Neural crest cell (in vitro differentiated cells): Measurements from ENCODE around the gene TNIK. TPM values are rescaled to one million over a fixed set of nuclear protein-coding genes. Genes with fewer than 3 reads are reported as not detected.

ENCODE experiments used
- DNase-seq: peaks from one replicate; pipeline ENCODE4 v3.0.0; 2021; ENCODE audit warnings: low read depth, mixed read lengths, low spot score
- H3K27ac Mint-ChIP-seq: one replicate; pipeline ENCODE4 v1.8.0; 2021; ENCODE audit warnings: mild to moderate bottlenecking, mixed read lengths; ENCODE audit not compliant: unreplicated experiment
- H3K27me3 Mint-ChIP-seq: 2 replicates; pipeline ENCODE4 v1.8.0; 2021; ENCODE audit warnings: low read depth, mild to moderate bottlenecking, mixed read lengths
- H3K36me3 Mint-ChIP-seq: 2 replicates; pipeline ENCODE4 v1.8.0; 2021; ENCODE audit warnings: low read depth, mild to moderate bottlenecking, mixed read lengths
- H3K4me1 Mint-ChIP-seq: 2 replicates; pipeline ENCODE4 v1.8.0; 2021; ENCODE audit warnings: mixed read lengths
- H3K4me3 Mint-ChIP-seq: one replicate; pipeline ENCODE4 v1.8.0; 2021; ENCODE audit warnings: mild to moderate bottlenecking, mixed read lengths
- H3K9me3 Mint-ChIP-seq: 2 replicates; pipeline ENCODE4 v1.8.0; 2021; ENCODE audit warnings: mixed read lengths
- CTCF ChIP-seq: fragments of 200-600 bp; sonication (generic); conservative IDR thresholded peaks from 2 replicates; pipeline ENCODE4 v1.5.0; 2021; ENCODE audit warnings: antibody characterized with exemption, mild to moderate bottlenecking
- total RNA-seq: library from RNA; stranded (reverse); gene quantifications from 2 replicates; pipeline ENCODE4 v1.2.1, GENCODE V29; 2021

The TNIK gene
- total RNA-seq, 1 donor from 2014 or later: 32.3 TPM

- no peak for DNase-seq
- no peak for TF ChIP-seq CTCF
- Mint-ChIP-seq H3K9me3 (peaks cover 3% of the 10 kb centered on the region), H3K4me3 (no peak overlapping the region), H3K27me3 (no peaks in the 10 kb centered on the region), H3K36me3 (peaks cover 12% of the 10 kb centered on the region), H3K27ac (no peak overlapping the region), H3K4me1 (peaks cover 8% of the 10 kb centered on the region)
Observed at GRCh38 chr3:171193693-171194092, 266.5 kb downstream of the TNIK start.

- no peak for TF ChIP-seq CTCF
- Mint-ChIP-seq H3K27ac (no peak overlapping the region), H3K4me3 (no peak overlapping the region), H3K27me3 (no peaks in the 10 kb centered on the region), H3K9me3 (peaks cover 3% of the 10 kb centered on the region), H3K4me1 (peaks cover under 1% of the 10 kb centered on the region), H3K36me3 (peaks cover 10% of the 10 kb centered on the region)
- DNase-seq: no peak
Observed at GRCh38 chr3:171192176-171192854, 267.9 kb downstream of the TNIK start.

- Mint-ChIP-seq H3K9me3 (no peaks in the 10 kb centered on the region), H3K36me3 (peaks cover 6% of the 10 kb centered on the region), H3K27ac (no peak overlapping the region), H3K4me3 (no peak overlapping the region), H3K27me3 (no peaks in the 10 kb centered on the region), H3K4me1 (peaks cover 8% of the 10 kb centered on the region)
- TF ChIP-seq CTCF: no peak
- DNase-seq: no peak
Observed at GRCh38 chr3:171190668-171191067, 269.5 kb downstream of the TNIK start.

GRCh38 chr3:171189394-171190080 is 270.7 kb downstream of the TNIK start:
- no peak overlapping the region for H3K4me3 Mint-ChIP-seq
- peaks cover 6% of the 10 kb centered on the region for H3K36me3 Mint-ChIP-seq
- no peaks in the 10 kb centered on the region for H3K9me3 Mint-ChIP-seq
- H3K27ac Mint-ChIP-seq: no peak overlapping the region
- TF ChIP-seq CTCF: no peak
- no peaks in the 10 kb centered on the region for H3K27me3 Mint-ChIP-seq
- no peak for DNase-seq
- peaks cover 8% of the 10 kb centered on the region for H3K4me1 Mint-ChIP-seq

- TF ChIP-seq CTCF: peak; percentile 71
- H3K4me3 Mint-ChIP-seq: no peak overlapping the region
- peak; percentile 15 for DNase-seq
- H3K27ac Mint-ChIP-seq: no peak overlapping the region
- H3K27me3 Mint-ChIP-seq: no peaks in the 10 kb centered on the region
- no peaks in the 10 kb centered on the region for H3K9me3 Mint-ChIP-seq
- peaks cover 13% of the 10 kb centered on the region for H3K4me1 Mint-ChIP-seq
- no peaks in the 10 kb centered on the region for H3K36me3 Mint-ChIP-seq
Observed at GRCh38 chr3:171187706-171188290, 272.4 kb downstream of the TNIK start.
